ENCODE measurements around the gene RHOA. TPM values are rescaled to one million over a fixed set of nuclear protein-coding genes. Genes with fewer than 3 reads are reported as not detected.
"Not testable (repeated sequence)": the region's sequence is repeated elsewhere in the genome, so short reads cannot be mapped to it uniquely, and the experiment has no call there.

Gene RHOA
- total RNA-seq, 1 experiment from 2014 or later = 426 TPM

DNA sequence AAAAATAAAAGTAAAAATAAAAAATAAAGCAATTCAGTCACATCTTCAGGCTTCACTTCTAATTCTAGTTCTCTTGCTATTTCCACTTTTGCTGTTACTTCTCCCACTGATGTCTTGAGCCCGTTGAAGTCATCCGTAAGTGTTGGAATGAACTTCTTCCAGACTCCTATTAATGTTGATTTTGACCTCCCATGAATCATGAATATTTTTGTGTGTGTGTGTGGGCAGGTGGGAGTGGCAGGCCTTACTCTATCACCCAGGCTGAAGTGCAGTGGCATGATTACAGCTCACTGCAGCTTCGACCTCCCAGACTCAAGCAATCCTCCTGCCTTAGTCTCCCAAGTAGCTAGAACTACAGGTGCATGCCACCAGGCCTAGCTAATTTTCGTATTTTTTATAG lies 82.6 kb downstream of the RHOA start:
- no peak for DNase-seq (ENCODE audit: low read depth)

GRCh38 chr3:49328350-49328749 lies 83.4 kb downstream of the RHOA start:
- not testable (repeated sequence) for DNase-seq (ENCODE audit: low read depth)

DNA sequence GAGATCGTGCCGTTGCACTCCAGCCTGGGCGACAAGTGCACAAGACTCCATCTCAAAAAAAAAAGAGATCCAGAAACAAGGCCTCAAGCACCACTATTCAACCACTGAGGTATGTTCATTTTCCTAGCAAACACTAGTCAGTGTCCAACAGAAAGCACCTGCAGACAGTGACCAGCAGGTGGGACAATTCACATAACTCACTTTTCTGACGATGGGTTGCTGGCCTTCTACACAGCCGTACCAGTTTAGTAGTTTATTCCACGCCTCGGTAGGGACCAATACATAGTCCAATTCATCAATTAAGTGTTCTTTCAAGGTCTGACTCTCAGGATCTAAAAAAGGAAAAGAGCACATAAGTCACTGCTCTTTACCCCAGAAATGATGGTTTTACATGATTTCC lies 84.3 kb downstream of the RHOA start:
- DNase-seq (ENCODE audit: low read depth) = no peak

DNA sequence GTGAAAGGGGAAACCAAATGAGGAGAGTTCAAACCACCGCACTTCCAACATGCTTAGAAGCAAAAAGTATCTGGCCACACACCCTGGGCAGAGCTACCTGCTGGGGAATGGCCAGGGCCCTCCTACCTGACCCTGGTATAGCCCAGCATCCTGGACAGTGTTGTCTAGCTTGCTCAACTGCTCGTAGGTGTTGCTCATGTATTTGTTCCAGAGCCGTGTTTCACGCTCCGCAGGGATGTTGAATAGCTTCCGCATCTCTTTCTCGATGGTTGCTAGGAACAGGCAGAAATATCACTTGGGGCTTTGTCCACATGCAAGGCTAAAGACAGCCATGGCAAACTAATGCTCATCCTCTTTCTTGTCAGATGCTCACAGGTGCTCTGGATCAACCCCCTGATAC lies 87.0 kb downstream of the RHOA start:
- DNase-seq (ENCODE audit: low read depth) = no peak

DNA sequence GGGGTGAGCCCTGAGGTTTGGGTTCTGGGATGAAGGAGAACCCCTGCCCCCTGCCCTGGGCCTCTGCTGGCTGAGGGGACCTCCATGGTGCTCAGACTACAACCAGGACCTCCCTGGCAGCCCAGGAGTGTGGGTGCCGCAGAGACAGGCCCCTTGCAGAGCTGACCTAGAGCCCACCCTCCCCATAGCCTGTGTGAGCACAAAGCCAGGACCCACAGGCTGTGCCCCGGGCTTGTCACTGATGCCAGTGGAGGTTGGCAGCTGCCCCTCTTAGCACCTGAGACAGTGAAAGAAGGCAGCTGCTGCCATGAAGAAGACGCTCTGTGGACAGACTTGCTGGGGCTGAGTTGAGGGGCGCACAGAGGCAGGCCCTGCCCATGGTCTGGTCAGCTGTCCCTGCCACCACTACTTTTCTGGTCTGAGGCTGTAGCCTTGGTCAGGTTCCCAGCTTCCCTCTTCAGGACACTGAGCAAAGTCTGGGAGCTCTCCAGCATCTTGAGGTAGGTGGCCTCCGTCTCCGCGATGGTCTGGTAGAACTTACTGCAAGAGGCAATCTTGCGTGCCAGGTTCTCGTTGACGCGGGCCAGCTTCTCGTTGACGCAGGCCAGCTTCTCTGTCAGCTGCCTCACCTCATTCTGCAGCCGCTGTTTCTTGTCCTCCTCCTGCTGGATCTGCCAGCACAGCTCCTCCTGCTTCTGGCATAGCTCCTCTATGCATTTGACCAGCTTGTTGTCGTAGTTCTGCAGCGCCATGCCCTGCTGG lies 94.9 kb downstream of the RHOA start:
- DNase-seq (ENCODE audit: low read depth) = no peak

DNA sequence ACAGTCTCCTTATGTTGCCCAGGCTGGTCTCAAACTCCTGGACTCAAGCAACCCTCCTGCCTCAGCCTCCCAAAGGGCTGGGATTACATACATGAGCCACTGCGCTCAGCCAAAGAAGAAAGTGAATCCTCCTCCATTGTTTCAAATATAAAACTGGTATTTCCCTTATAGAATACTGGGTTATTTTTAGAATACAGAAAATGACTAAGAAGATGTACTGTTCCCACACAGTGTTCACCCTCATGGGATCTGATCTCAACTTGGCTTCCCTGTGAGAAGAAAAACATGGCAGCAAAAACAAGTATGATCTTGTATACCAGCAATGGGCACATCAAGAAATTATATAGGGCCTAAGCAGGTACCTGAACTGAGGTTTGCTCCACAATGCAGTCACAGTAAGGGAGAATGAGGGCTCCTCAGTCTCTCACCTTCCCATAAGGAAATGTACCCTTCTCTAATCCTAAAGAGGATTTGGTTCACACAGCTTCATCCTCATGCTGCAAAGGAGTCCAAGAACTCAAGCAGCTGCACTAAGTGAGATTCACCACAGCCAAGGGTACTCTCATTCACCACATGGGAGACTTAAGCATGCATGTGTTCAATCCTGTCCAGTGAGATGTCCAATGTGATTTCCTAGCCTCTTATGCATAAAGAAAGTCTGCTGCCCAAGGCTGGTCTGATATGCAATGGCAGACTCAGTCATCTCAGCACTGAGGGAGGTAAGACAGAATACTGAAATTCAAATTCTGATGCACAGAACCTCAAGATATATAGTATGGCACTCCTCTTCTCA lies 97.7 kb downstream of the RHOA start:
- no peak for DNase-seq (ENCODE audit: low read depth)

- no peak for DNase-seq (ENCODE audit: low read depth)
These were observed 100.5 kb downstream of the RHOA start for GRCh38 chr3:49311283-49311682.

GRCh38 chr3:49310677-49311076 lies 101.1 kb downstream of the RHOA start:
- no peak for DNase-seq (ENCODE audit: low read depth)

Other genes starting within 250 kb of the RHOA start
- 32.0 and 36.2 TPM in 2 replicates for gene CCDC71, start 245.6 kb downstream of the RHOA start, total RNA-seq (2014; rRNA removed; shearing (Covaris generic))
- 3.2 and 5.1 TPM in 2 replicates for gene KLHDC8B, start 240.4 kb downstream of the RHOA start, total RNA-seq (2014; rRNA removed; shearing (Covaris generic))
- gene C3orf62, start 134.7 kb downstream of the RHOA start, total RNA-seq (2014; rRNA removed; shearing (Covaris generic)) = 1.7 and 2.3 TPM in 2 replicates
- 11.3 and 14.6 TPM in 2 replicates for gene USP4, start 71.9 kb downstream of the RHOA start, total RNA-seq (2014; rRNA removed; shearing (Covaris generic))
- gene GPX1, start 53.6 kb downstream of the RHOA start, total RNA-seq (2014; rRNA removed; shearing (Covaris generic)) = 711 and 766 TPM in 2 replicates
- gene TCTA, start 447 bp upstream of the RHOA start, total RNA-seq (2014; rRNA removed; shearing (Covaris generic)) = 22.9 and 29.8 TPM in 2 replicates
- gene AMT, start 10.5 kb upstream of the RHOA start, total RNA-seq (2014; rRNA removed; shearing (Covaris generic)) = 0.58 and 1.0 TPM in 2 replicates
- gene NICN1, start 17.3 kb upstream of the RHOA start, total RNA-seq (2014; rRNA removed; shearing (Covaris generic)) = 4.0 and 4.6 TPM in 2 replicates
- 41.4 and 48.1 TPM in 2 replicates for gene DAG1, start 58.3 kb upstream of the RHOA start, total RNA-seq (2014; rRNA removed; shearing (Covaris generic))
- 0.07 and 0.18 TPM in 2 replicates for gene BSN, start 142.5 kb upstream of the RHOA start, total RNA-seq (2014; rRNA removed; shearing (Covaris generic))